GM23338 (cell line): ENCODE measurements around the gene CDK4. TPM values are rescaled to one million over a fixed set of nuclear protein-coding genes. Genes with fewer than 3 reads are reported as not detected.

Experiments
- ATAC-seq: fragments of 200-7000 bp; cut with Tn5 transposase; 3 replicates; pipeline ENCODE4 v1.9.1; 2020
- DNase-seq: peaks from one replicate; pipeline ENCODE4 v3.0.0-alpha.2; 2015; ENCODE audit warnings: low spot score
- H2AFZ ChIP-seq: fragments of 200-600 bp; sonication (generic); 2 replicates; pipeline ENCODE4 v1.8.0; 2016; ENCODE audit warnings: antibody characterized with exemption, mild to moderate bottlenecking, moderate library complexity
- H3F3A ChIP-seq: fragments of 200-600 bp; sonication (generic); replicated peaks from 2 replicates; pipeline ENCODE4 v1.8.0; 2017; ENCODE audit warnings: antibody characterized with exemption, mixed run types, low read depth
- H3K27ac ChIP-seq: fragments of 200-600 bp; sonication (generic); 2 replicates; pipeline ENCODE4 v1.6.1; 2016; ENCODE audit warnings: low read depth
- H3K27me3 ChIP-seq: fragments of 200-600 bp; sonication (generic); 2 replicates; pipeline ENCODE4 v1.8.0; 2016; ENCODE audit warnings: mild to moderate bottlenecking, mixed run types, moderate library complexity; ENCODE audit not compliant: insufficient read depth
- H3K36me3 ChIP-seq: fragments of 200-600 bp; sonication (generic); 2 replicates; pipeline ENCODE4 v1.8.0; 2016; ENCODE audit warnings: mild to moderate bottlenecking; ENCODE audit not compliant: insufficient read depth
- H3K4me1 ChIP-seq: fragments of 200-600 bp; sonication (generic); 2 replicates; pipeline ENCODE4 v1.8.0; 2016; ENCODE audit warnings: mild to moderate bottlenecking, moderate library complexity; ENCODE audit not compliant: insufficient read depth
- H3K4me2 ChIP-seq: fragments of 200-600 bp; sonication (generic); 2 replicates; pipeline ENCODE4 v1.7.1; 2017; ENCODE audit warnings: mixed run types
- H3K4me3 ChIP-seq: fragments of 200-600 bp; sonication (generic); 2 replicates; pipeline ENCODE4 v1.6.1; 2016; ENCODE audit warnings: mixed run types
- H3K79me2 ChIP-seq: fragments of 200-600 bp; sonication (generic); replicated peaks from 2 replicates; pipeline ENCODE4 v1.8.0; 2017; ENCODE audit warnings: mild to moderate bottlenecking; ENCODE audit not compliant: insufficient read depth
- H3K9me2 ChIP-seq: fragments of 200-600 bp; sonication (generic); 2 replicates; pipeline ENCODE4 v1.8.0; 2017; ENCODE audit not compliant: insufficient read depth
- H4K20me1 ChIP-seq: fragments of 200-600 bp; sonication (generic); replicated peaks from 2 replicates; pipeline ENCODE4 v1.8.0; 2017; ENCODE audit warnings: mild to moderate bottlenecking; ENCODE audit not compliant: insufficient read depth
- H3K27ac Mint-ChIP-seq: 2 replicates; pipeline ENCODE4 v1.8.0; 2020; ENCODE audit warnings: inconsistent platforms, mild to moderate bottlenecking, moderate library complexity, mixed read lengths
- H3K27me3 Mint-ChIP-seq: 3 replicates; pipeline ENCODE4 v1.8.0; 2022; ENCODE audit warnings: low read depth, mild to moderate bottlenecking, moderate library complexity, mixed read lengths, inconsistent platforms; ENCODE audit not compliant: insufficient read depth, poor library complexity
- H3K36me3 Mint-ChIP-seq: 3 replicates; pipeline ENCODE4 v1.8.0; 2021; ENCODE audit warnings: low read depth, mild to moderate bottlenecking, inconsistent platforms, moderate library complexity, mixed read lengths
- H3K4me1 Mint-ChIP-seq: 3 replicates; pipeline ENCODE4 v1.8.0; 2020; ENCODE audit warnings: mild to moderate bottlenecking, inconsistent platforms, mixed read lengths
- H3K4me3 Mint-ChIP-seq: 3 replicates; pipeline ENCODE4 v1.8.0; 2021; ENCODE audit warnings: moderate library complexity, mild to moderate bottlenecking, inconsistent platforms, mixed read lengths
- H3K9me3 Mint-ChIP-seq: 3 replicates; pipeline ENCODE4 v1.8.0; 2020; ENCODE audit warnings: moderate library complexity, mild to moderate bottlenecking, inconsistent platforms, mixed read lengths
- CREB1 ChIP-seq: fragments of 250-450 bp; sonication (Bioruptor Pico); IDR thresholded peaks from 2 replicates; pipeline ENCODE4 v1.5.0; 2020; ENCODE audit warnings: low read depth, mild to moderate bottlenecking, moderate library complexity
- EZH2 ChIP-seq: fragments of 200-600 bp; sonication (generic); IDR thresholded peaks from one replicate; pipeline ENCODE4 v1.8.0; 2017; ENCODE audit warnings: antibody characterized with exemption, mild to moderate bottlenecking, low read depth; ENCODE audit not compliant: unreplicated experiment
- EZH2phosphoT487 ChIP-seq: fragments of 200-600 bp; sonication (generic); IDR thresholded peaks from one replicate; pipeline ENCODE4 v1.8.1; 2018; ENCODE audit warnings: antibody characterized with exemption; ENCODE audit not compliant: unreplicated experiment
- JUNB ChIP-seq: IDR thresholded peaks from one replicate; pipeline ENCODE4 v1.6.1; 2016; ENCODE audit warnings: antibody characterized with exemption; ENCODE audit not compliant: unreplicated experiment
- NANOG ChIP-seq: IDR thresholded peaks from 2 replicates; pipeline ENCODE4 v1.6.1; 2016; ENCODE audit warnings: antibody characterized with exemption, borderline replicate concordance
- POLR2AphosphoS5 ChIP-seq: IDR thresholded peaks from 2 replicates; pipeline ENCODE4 v1.6.1; 2016; ENCODE audit warnings: antibody characterized with exemption, low read depth
- STAT1 ChIP-seq: IDR thresholded peaks from one replicate; pipeline ENCODE4 v1.6.1; 2016; ENCODE audit warnings: antibody characterized with exemption; ENCODE audit not compliant: unreplicated experiment
- ZNF114 ChIP-seq: fragments of 250-450 bp; sonication (Bioruptor Pico); IDR thresholded peaks from 2 replicates; pipeline ENCODE4 v1.5.0; 2020; ENCODE audit warnings: mild to moderate bottlenecking, moderate library complexity
- ZNF331 ChIP-seq: fragments of 250-450 bp; sonication (Bioruptor Pico); IDR thresholded peaks from 2 replicates; pipeline ENCODE4 v1.5.0; 2020; ENCODE audit warnings: low read depth, mild to moderate bottlenecking, moderate library complexity
- ZNF462 ChIP-seq: fragments of 250-450 bp; sonication (Bioruptor Pico); IDR thresholded peaks from 2 replicates; pipeline ENCODE4 v1.5.0; 2020; ENCODE audit warnings: mild to moderate bottlenecking, moderate library complexity
- polyA plus RNA-seq: library from polyadenylated mRNA; unstranded; fragments of >200 nt; fragmentation: Nextera tagmentation; extraction: Ambion mirVana; gene quantifications from 2 replicates; pipeline ENCODE4 v1.2.1, GENCODE V29; 2016
- total RNA-seq: library from RNA; depleted of rRNA; stranded (reverse); fragments of >200 nt; shearing (Covaris generic); gene quantifications from 2 replicates; pipeline ENCODE4 v1.2.3, GENCODE V29; 2014
- TF ChIP-seq, protein P1 (sequence below), 2 experiments: fragments of 200-600 bp in 1 of 2; sonication (generic) in 1 of 2; conservative IDR thresholded peaks; 2 replicates each; pipeline versions ENCODE4 v1.5.1 to v1.6.1; 2016 to 2017; ENCODE audit warnings: antibody characterized with exemption in 2 of 2, low read depth in 2 of 2, mild to moderate bottlenecking in 2 of 2, moderate library complexity in 1 of 2
- TF ChIP-seq, protein P2 (sequence below): IDR thresholded peaks from 2 replicates; pipeline ENCODE4 v1.6.1; 2016; ENCODE audit warnings: antibody characterized with exemption
- TF ChIP-seq, protein P3 (sequence below): IDR thresholded peaks from one replicate; pipeline ENCODE4 v1.6.1; 2018; ENCODE audit warnings: antibody characterized with exemption; ENCODE audit not compliant: unreplicated experiment

Gene CDK4
- total and polyA plus RNA-seq, 2 experiments from 2014 or later = 105 to 198 TPM

- no peaks in the 10 kb centered on the region for H3K9me2 ChIP-seq
- peaks cover 10% of the 10 kb centered on the region for H3F3A ChIP-seq
- TF ChIP-seq ZNF462 (CRISPR knock-in tag) = no peak
- TF ChIP-seq CREB1 = no peak
- TF ChIP-seq, protein P1, sequence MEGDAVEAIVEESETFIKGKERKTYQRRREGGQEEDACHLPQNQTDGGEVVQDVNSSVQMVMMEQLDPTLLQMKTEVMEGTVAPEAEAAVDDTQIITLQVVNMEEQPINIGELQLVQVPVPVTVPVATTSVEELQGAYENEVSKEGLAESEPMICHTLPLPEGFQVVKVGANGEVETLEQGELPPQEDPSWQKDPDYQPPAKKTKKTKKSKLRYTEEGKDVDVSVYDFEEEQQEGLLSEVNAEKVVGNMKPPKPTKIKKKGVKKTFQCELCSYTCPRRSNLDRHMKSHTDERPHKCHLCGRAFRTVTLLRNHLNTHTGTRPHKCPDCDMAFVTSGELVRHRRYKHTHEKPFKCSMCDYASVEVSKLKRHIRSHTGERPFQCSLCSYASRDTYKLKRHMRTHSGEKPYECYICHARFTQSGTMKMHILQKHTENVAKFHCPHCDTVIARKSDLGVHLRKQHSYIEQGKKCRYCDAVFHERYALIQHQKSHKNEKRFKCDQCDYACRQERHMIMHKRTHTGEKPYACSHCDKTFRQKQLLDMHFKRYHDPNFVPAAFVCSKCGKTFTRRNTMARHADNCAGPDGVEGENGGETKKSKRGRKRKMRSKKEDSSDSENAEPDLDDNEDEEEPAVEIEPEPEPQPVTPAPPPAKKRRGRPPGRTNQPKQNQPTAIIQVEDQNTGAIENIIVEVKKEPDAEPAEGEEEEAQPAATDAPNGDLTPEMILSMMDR (conservative IDR thresholded peaks at IDR 0.05; ENCODE audit: low read depth in 2 of 2) = no peak
- TF ChIP-seq, protein P2, sequence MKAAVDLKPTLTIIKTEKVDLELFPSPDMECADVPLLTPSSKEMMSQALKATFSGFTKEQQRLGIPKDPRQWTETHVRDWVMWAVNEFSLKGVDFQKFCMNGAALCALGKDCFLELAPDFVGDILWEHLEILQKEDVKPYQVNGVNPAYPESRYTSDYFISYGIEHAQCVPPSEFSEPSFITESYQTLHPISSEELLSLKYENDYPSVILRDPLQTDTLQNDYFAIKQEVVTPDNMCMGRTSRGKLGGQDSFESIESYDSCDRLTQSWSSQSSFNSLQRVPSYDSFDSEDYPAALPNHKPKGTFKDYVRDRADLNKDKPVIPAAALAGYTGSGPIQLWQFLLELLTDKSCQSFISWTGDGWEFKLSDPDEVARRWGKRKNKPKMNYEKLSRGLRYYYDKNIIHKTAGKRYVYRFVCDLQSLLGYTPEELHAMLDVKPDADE = no peak
- no peak for TF ChIP-seq STAT1
- TF ChIP-seq ZNF114 = no peak
- no peak for TF ChIP-seq EZH2phosphoT487
- no peak for TF ChIP-seq JUNB
- TF ChIP-seq, protein P3, sequence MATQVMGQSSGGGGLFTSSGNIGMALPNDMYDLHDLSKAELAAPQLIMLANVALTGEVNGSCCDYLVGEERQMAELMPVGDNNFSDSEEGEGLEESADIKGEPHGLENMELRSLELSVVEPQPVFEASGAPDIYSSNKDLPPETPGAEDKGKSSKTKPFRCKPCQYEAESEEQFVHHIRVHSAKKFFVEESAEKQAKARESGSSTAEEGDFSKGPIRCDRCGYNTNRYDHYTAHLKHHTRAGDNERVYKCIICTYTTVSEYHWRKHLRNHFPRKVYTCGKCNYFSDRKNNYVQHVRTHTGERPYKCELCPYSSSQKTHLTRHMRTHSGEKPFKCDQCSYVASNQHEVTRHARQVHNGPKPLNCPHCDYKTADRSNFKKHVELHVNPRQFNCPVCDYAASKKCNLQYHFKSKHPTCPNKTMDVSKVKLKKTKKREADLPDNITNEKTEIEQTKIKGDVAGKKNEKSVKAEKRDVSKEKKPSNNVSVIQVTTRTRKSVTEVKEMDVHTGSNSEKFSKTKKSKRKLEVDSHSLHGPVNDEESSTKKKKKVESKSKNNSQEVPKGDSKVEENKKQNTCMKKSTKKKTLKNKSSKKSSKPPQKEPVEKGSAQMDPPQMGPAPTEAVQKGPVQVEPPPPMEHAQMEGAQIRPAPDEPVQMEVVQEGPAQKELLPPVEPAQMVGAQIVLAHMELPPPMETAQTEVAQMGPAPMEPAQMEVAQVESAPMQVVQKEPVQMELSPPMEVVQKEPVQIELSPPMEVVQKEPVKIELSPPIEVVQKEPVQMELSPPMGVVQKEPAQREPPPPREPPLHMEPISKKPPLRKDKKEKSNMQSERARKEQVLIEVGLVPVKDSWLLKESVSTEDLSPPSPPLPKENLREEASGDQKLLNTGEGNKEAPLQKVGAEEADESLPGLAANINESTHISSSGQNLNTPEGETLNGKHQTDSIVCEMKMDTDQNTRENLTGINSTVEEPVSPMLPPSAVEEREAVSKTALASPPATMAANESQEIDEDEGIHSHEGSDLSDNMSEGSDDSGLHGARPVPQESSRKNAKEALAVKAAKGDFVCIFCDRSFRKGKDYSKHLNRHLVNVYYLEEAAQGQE = no peak
- TF ChIP-seq POLR2AphosphoS5 = no peak
- no peak for TF ChIP-seq EZH2
- no peak for TF ChIP-seq NANOG
- no peak for TF ChIP-seq ZNF331 (CRISPR knock-in tag)
- H3K4me2 ChIP-seq = no peak overlapping the region
- ATAC-seq (no peak), DNase-seq (no peak)
- peaks cover 2% of the 10 kb centered on the region for H3K9me3 Mint-ChIP-seq
- H3K4me1 ChIP-seq = peaks cover 15% of the 10 kb centered on the region
- H3K27ac ChIP-seq = no peak overlapping the region
- H3K4me1 Mint-ChIP-seq = peaks cover 24% of the 10 kb centered on the region
- no peaks in the 10 kb centered on the region for H3K36me3 ChIP-seq
- H3K27me3 Mint-ChIP-seq = peaks cover 95% of the 10 kb centered on the region
- no peaks in the 10 kb centered on the region; the same call in 2 of the 3 replicates for H3K36me3 Mint-ChIP-seq
- no peak overlapping the region for H2AFZ ChIP-seq
- H3K27ac Mint-ChIP-seq = no peak overlapping the region
- no peaks in the 10 kb centered on the region; the same call in 1 of the 2 replicates for H4K20me1 ChIP-seq
- no peak overlapping the region for H3K4me3 ChIP-seq
- H3K27me3 ChIP-seq = peaks cover 100% of the 10 kb centered on the region
- H3K4me3 Mint-ChIP-seq = no peak overlapping the region
- H3K79me2 ChIP-seq = no peaks in the 10 kb centered on the region
Observed at GRCh38 chr12:57732726-57733593, 19.1 kb downstream of the CDK4 start.
